Activated CD8-positive, alpha-beta memory T cell treated with anti-CD3 and anti-CD28 coated beads, Interleukin-2, amount 50 U/mL, for 48 hours (primary cell): ENCODE measurements around the gene MCF2L.
"Not testable (repeated sequence)": the region's sequence is repeated elsewhere in the genome, so short reads cannot be mapped to it uniquely, and the experiment has no call there.

Experiments
- DNase-seq: peaks from one replicate; pipeline ENCODE4 v3.0.0-alpha.2; 2020

The MCF2L gene

DNA sequence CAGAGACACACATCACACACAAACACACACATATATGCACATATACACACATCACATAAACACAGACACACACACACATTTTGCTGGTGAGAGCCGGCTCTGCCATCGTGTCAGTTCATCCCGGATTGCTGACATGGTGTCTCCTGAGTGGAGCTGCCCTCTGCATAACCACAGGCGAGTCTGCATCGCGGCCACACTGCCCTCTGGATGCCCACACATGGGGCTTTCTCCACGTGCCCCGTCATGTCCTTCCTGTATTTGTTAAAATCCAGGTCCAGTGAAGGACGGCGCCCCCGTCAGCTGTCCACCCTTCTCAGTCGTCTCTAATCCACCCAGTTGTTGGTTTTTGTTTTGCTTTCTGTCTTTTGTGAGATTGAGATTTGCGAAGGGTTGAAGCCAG is 84.0 kb downstream of the MCF2L start:
- no peak for DNase-seq

DNA sequence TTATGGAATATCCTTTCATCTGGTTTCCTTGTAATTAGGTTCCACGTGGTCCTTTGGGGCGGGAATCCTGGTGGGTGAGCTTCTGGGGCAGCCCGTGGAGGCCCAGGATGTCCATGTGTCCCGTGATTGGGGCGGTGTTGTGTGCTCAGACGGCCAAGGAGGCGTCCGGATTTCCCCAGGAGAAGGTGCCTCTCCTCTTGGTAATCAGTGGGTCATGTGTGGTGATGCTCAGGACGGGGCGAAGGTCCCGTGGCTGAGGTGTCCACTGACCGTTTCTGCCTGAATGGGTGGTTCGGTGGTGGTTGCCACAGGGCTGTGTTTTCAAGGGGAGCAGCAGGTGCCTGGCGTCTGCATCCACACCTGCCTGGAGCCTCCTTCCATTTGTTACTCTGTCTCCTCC is 84.4 kb downstream of the MCF2L start:
- no peak for DNase-seq

DNA sequence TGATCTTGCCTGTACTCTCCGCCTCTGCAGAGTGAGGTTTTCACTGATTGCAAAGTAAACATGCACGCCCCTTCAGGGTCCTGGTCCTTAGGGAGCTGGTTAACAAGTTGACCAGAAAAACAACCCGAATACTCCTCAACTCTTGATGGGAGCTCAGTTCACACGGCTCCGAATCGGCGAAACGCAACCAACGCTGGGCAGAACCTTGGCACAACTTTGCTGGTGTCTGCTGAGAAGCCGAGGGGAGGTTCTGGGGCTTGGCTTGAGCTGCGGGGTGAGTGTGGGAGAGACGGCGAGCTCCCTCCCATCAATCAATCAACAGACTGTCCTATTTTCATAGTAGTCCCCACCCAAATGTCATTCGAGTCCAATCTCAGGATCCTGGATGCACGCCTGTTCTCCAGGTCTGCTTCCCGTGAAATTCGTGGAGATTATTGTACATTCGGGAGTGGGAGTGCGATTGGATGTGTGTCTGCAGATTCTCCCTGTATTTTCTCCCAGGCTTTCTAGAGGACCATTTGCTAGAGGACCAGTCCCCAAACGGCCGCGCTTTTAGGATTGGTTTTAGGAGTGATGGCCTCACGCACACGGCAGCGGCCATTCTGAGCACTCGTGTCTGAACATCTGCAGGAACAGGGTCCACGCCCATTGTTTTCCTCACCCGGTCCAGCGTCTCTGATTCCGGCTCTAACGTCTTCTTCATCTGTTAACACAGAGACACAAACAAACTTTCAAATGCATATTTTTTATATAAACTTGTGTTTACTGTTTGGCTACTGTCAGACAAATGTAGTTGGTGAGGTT is 85.0 kb downstream of the MCF2L start:
- DNase-seq = no peak

DNA sequence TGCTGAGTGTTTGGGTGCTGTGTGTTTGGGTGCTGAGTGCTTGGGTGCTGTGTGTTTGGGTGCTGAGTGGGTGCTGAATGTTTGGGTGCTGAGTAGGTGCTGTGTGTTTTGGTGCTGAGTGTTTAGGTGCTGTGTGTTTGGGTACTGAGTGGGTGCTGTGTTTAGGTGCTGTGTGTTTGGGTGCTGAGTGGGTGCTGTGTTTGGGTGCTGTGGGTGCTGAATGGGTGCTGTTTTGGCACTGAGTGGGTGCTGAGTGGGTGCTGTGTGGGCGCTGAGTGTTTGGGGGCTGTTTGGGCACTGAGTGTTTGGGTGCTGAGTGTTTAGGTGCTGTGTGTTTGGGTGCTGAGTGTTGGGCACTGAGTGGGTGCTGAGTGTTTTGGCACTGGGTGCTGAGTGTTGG is 88.1 kb downstream of the MCF2L start:
- DNase-seq = no peak

DNA sequence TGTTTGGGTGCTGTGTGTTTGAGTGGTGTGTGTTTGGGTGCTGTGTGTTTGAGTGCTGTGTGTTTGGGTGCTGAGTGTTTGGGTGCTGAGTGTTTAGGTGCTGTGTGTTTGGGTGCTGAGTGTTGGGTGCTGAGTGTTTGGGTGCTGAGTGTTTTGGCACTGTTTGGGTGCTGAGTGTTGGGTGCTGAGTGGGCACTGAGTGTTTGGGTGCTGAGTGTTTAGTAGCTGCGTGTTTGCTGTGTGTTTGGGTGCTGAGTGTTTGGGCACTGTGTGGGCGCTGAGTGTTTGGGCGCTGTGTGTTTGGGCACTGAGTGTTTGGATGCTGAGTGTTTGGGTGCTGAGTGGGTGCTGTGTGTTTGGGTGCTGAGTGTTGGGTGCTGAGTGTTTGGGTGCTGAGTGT is 88.5 kb downstream of the MCF2L start:
- DNase-seq = not testable (repeated sequence)

DNA sequence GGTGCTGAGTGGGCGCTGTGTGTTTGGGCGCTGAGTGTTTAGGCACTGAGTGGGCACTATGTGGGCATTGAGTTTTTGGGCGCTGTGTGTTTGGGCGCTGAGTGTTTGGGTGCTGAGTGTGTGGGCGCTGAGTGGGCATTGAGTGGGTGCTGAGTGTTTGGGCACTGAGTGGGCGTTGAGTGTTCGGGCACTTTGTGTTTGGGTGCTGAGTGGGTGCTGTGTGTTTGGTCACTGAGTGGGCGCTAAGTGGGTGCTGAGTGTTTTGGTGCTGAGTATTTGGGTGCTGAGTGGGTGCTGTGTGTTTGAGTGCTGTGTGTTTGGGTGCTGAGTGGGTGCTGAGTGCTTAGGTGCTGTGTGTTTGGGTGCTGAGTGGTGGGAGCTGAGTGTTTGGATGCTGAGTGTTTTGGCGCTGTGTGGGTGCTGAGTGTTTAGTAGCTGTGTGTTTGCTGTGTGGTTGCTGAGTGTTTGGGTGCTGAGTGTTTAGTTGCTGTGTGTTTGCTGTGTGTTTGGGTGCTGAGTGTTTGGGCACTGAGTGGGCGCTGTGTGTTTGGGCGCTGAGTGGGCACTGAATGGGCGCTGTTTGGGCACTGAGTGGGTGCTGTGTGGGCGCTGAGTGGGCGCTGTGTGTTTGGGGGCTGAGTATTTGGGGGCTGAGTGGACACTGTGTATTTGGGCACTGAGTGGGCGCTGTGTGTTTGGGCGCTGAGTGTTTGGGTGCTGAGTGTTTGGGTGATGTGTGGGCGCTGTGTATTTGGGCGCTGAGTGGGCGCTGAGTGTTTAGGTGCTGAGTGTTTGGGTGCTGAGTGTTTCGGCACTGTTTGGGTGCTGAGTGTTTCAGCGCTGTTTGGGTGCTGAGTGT is 89.3 kb downstream of the MCF2L start:
- DNase-seq = no peak

DNA sequence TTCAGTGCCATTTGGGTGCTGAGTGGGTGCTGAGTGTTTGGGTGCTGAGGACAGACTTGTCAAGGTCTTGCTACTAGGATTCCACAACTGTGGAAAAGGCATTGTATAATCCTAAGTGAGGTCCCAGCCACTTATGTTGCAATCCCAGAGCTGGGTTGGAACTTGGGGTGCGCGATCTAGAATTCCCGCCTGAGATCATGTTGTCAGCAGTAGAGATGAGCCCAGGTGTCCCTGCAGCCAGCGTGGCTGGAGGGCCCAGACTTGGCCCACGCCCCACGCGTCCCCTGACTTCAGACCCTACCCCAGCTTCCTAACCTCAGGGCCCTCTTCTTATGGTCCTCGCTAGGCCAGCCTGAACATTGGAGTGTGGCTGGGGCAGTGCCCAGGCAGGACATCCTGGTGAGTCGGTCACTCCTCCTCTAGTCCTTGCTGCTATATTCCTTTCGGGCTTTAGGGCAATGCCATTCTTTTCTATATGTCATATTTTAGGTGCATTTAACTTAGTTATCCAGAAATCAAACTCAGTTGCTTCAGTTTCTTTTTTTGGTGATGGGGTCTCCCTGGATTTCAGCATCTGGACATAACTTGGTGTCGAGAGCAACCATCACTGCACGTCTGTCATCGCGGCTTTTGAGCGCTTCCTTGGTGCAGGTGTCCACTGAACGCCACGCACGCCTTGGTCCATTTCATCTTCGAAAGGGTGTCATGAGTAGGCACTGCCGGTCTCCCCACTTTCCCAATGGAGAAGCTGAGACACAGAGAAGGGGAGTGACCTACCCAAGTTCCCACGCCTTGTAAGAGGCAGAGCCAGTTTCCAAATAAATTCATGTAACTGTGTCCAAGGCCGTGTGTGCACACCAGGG is 90.2 kb downstream of the MCF2L start:
- no peak for DNase-seq

DNA sequence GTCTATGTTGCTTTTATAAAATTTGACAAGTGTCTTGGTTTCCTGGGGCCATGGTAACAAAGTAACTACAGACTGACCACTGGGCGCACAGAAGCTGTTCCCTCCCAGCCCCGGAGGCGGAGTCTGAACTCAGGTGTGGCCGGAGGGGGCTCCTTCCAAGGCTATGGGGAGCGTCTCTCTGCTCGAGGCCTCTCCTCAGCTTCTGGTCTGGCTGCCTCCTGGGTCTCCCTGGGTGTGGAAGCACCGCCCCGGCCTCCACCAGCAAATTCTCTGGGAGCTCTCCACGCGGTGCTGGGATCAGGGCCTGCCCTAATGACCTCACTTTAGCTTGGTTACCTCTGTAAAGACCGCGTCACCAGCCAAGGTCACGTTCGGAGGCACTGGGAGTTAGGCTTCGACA is 90.9 kb downstream of the MCF2L start:
- DNase-seq = no peak

DNA sequence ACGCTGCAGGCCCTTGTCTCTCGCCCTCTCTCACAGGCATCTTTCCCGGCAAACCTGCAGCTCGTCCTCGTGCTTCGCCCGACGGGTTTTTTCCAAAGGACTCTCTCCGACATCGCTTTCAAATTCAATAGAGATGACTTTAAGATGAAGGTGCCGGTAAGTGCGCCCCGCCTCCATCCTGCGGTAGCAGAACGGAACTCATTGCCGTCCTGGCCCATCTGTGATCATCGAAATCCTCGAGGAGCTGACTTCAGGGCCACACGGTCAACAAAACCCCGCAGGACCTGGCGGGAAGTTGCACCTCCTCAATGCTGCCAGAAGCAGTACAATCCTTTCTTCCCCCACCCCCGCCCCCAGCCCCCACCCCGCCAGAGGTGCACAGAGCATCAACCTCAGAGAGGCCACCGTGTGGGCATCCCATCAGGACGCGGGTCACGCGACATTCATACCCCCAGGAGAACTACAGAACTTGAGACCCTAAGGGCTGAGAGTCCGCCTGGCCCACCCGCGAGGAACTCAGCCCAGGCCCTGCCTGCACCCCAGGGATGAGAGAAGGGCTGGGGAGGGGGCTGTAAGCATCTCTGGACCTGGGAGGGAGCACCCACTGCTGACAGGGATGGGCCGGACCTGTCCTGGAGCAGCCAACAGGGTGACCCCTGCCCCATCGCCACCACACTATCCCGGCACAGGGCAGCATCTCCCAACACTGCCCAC is 91.7 kb downstream of the MCF2L start:
- DNase-seq = no peak

DNA sequence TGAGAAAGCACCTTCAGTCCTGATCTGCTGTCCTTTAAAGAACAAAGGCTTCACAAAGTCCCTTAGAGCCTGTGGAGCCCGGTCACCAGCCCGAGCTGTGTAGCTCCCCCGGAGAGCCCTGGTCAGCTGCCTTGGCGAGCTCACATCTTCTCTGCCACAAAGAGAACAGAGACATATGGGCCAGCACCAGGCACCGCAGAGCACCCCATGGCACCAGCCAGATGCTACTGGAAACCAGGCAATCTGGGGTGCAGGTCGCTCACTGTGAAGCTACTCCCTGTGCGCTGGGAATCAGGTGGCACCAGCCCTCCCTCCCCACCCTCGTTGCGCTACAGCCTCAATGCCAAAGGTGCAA is 92.2 kb downstream of the MCF2L start:
- no peak for DNase-seq

DNA sequence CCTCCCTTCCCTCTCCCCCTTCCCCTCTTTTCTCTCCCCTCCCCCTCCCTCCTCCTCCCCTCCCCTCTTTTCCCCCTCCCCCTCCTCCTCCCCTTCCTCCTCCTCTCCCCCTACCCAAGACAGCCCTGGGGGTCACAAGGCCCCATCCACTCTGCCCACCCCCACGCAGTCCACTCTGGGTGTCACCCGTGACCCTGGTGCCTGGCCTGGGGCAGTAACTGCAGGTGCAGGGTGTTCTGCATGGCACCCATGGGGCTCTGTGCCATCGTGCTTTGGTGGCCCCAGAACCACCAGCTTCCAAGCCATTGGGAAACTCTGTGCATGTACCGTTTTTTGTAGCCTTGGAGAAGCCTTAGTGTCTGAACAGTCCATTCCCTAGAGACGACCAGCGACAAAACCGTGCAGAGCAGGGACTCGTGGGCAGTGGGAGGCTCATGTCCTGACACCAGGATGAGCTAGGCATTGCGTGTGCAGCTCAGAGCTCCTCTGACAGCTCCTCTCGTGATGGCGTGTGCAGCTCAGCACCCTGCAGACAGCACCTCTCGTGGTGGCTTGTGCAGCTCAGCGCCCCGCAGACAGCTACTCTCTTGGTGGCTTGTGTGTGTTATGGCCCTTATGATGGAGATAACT is 92.9 kb downstream of the MCF2L start:
- DNase-seq = no peak

DNA sequence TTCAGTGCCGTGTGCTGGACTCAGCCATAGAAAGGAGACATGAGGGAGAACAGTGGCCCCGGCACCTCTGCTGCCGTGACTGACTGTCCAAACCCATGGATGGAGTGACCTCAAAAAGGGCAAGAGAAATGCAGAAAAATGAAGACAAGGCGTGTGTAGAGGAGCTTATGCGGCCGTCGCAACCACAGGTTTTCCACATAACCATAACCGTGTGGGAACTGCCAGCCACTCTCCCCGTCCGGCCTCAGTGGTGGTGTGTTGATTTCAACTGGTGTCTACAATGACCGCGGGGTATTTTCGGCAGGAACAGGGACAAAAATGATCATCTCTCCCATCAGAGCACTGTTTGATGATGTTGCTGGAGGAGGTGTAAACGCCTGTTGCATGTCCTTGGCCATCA is 93.7 kb downstream of the MCF2L start:
- DNase-seq = no peak

DNA sequence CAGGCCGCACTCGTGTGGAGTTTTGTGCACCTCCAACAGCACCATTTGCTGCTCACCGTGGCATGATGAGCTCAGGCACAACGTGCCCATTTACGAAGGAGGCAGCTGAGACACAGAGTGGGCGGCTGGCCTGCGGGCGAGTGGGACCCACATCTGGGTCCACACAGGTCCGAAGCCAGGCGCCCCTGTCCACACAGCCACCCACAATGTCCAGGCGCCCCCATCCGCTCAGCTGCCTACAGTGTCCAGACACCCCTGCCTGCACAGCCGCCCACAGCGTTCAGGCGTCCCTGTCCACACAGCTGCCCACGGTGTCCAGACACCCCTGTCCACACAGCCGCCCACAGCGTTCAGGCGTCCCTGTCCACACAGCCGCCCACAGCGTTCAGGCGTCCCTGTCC is 94.1 kb downstream of the MCF2L start:
- no peak for DNase-seq

DNA sequence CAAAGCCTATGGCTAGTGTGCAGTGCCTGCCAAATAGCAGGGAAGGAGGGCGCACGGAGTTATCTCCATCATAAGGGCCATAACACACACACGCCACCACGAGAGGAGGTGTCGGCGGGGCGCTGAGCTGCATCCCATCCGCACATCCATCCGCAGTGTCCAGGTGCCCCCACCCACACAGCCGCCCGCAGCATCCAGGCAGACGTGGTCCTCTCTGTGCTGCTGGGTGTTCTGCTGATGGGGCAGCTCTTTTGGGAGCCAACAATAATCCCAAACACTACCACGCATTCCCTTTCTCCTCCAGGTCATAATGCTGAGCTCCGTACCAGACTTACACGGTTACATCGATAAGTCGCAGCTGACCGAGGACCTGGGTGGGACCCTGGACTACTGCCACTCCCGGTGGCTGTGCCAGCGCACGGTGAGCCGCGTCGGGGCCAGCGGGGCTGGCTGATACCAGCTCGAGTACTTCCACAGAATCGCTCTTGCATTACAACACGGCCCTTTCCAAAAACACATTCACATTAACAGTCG is 95.1 kb downstream of the MCF2L start:
- DNase-seq = no peak

DNA sequence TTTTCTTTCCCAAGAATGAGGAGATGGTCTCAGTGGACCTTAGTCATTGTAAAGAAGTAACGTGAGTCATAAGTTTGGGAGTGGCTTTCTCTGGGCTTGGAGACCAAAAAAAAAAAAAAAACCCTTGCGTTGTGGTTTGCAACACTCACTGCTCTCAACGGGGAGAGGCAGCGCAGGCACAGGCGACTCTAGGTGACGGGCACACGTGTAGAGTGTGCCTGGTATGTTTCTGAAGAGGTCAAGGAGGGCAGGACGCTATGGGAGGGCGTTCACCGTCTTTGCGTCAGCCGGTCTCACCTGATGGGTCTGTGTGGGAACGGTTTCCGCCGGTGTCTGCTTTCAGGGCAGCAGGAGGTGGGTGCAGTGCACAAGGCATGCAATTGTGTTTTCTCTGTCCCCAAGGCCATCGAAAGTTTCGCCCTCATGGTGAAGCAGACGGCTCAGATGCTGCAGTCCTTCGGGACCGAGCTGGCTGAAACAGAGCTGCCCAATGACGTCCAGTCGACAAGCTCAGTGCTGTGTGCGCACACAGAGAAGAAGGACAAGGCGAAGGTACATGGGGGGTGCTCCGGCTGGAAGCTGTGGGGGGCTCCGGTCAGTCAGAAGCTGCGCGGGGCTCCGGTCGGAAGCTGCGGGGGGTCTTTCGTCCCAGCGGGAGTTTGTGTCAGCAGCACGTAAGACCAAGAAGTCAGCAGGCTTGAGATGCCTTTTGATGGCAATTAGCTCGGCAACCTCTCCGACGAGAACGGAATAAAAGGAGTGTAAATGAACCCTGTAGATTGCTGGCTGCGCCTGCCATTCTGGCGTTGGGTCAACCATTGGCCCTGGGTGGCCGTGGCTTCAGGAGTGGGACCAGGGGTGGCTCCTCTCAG is 95.8 kb downstream of the MCF2L start:
- DNase-seq = no peak

DNA sequence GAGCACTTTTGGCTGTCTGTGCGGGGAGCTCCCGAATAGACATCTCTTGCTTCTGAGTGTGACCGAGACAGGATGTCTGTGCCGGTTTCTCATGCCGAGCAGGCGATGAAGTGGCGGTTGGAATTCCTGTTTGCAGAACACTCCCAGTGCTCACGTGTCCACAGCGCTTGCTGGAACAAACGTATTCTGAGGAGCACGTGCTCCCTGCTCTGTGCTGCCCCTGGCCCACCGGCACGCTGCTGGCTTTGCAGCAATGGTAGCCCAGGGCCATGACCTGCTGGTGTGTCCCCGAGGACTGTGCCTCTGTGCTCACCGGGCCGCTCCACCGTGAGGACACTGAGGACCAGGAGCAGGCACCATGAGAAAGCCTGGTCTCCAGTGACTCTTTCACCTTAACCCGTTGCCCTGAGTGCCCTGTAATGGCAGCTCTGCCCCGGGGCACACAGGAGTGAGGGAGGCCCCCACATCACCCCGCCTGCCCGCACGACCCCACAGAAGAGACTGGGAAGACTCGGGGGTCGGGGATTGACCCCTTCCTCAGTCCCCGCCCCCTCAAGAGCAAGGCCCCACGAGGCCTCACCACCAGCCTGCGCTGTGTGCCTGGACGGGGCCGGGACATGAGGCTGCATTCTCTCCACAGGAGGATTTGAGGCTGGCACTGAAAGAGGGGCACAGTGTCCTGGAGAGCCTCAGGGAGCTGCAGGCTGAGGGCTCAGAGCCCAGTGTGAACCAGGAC is 96.6 kb downstream of the MCF2L start:
- DNase-seq = no peak

DNA sequence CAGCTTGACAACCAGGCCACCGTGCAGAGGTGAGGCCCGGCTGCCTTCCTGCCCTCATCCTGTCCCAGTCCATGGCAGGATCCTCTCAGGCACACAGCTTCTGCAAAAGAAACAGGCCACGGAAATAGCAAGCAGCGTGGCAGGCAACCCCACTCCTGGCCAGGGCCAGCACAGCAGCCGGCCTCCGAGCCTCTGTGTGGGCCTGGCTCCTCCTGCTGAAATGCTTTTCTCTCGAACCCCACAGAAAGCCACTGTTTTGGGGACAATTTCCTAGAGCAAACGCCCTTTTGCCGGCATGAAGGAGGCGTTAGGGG is 97.1 kb downstream of the MCF2L start:
- no peak for DNase-seq

DNA sequence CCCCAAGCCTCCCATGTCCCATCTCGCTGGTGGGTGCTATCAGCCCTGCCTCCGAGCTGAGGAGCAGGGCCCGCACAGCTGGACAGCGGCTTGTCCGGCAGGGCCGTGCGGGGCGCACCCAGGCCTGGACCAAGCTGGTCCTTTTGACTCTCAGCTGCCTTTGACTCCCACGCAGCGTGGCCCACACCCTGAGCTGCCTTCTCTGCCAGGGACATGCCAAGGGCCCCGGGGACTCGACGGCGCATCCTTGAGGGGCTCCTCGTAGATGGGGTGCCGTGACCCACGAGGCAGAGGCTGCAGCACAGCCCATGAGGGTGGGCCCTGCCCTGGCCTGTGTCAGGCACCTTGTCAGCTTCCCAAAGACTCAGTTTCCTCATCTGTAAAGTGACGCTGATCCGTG is 97.7 kb downstream of the MCF2L start:
- no peak for DNase-seq

DNA sequence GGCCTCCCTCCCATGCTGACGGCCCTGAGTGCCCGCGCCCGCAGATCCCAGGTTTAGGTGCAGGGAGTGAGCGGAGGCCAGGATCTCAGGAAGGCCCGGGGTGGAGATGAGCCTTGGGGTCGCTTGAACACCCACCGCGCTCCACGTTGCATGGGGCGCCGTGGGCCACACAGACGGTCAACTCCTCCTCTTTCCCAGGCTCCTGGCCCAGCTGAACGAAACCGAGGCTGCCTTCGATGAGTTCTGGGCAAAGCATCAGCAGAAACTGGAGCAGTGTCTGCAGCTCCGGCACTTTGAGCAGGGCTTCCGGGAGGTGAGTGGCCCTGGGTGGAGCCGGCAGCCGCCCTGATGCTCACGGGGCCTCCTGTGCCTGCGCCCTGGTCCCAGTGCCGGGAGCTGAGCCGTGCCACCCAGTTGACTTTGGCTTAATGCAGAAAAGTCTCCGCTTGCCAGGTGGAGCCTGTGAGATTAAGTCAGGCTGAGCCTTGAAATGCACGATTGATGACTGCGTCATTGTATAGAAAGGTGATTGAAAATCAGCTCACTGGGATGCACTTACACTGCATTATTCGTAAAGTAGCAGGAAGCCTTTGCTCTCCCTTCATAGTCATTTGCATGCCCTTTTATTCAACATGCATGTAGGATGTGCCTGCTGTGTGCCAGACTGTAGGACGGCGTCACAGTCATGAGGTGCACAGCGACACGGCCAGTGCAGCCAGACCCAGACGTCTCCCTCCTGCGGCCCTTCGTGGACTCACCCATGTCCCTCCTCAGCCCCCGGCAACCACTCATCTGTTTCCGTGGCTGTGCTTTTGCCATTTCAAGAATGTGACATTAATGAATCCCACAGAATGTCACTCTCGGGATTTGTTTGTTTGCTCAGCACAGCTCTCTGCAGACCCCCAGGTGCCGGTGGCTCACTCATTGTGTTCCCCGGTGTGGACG is 101.1 kb downstream of the MCF2L start:
- DNase-seq = no peak
